ENCODE measurements around the gene TNS4. TPM values are rescaled to one million over a fixed set of nuclear protein-coding genes. Genes with fewer than 3 reads are reported as not detected.

The TNS4 gene
- total and polyA plus RNA-seq, 2 of the 4 experiments (the other 2 are of a cell fraction) = not detected

GRCh38 chr17:40498281-40499084, 2.9 kb downstream of the TNS4 start (continued):
- TF ChIP-seq MAZ (IDR thresholded peaks at IDR 0.05; ENCODE audit: borderline replicate concordance, low read depth, low read length) = no peak
- no peak for TF ChIP-seq NFE2L2 (IDR thresholded peaks at IDR 0.05; ENCODE audit: low read depth, low read length)

GRCh38 chr17:40497695-40498094, 3.7 kb downstream of the TNS4 start:
- CTCF ChIA-PET = interaction anchor here (1.1 to 1.4 kb wide), 2 partner anchors 21 to 35 kb away, joined by 5 to 10 read pairs; no protein-coding TSS in a partner anchor

More at GRCh38 chr17:40497695-40498094, 3.7 kb downstream of the TNS4 start:
- Histone ChIP-seq H3K36me3 (ENCODE audit: control insufficient read depth, insufficient read depth, low read length) (no peaks in the 10 kb centered on the region), H3K4me3 (ENCODE audit: insufficient read depth, low read depth, low read length) (no peak overlapping the region), H3K18ac (ENCODE audit: low read depth, low read length) (peak overlapping the region; percentile 84), H4K20me1 (ENCODE audit: insufficient read depth, low read length) (no peaks in the 10 kb centered on the region), H3K56ac (ENCODE audit: extremely low read depth, insufficient read depth, low read length) (no peak overlapping the region), H3K27me3 (ENCODE audit: control insufficient read depth, insufficient read depth, low read length) (no peaks in the 10 kb centered on the region), H3K27ac (ENCODE audit: insufficient read depth, low read length) (peak overlapping the region; percentile 56), H3K4me1 (ENCODE audit: control insufficient read depth, insufficient read depth, low read length) (peaks cover 23% of the 10 kb centered on the region), H3K4me2 (ENCODE audit: low read depth, low read length) (peak overlapping the region; percentile 11; the same call in 1 of the 2 replicates), H2BK15ac (ENCODE audit: low read depth, low read length) (peak overlapping the region; percentile 90), H3K79me1 (ENCODE audit: low read depth in 1 of 2, low read length in 2 of 2) (peaks cover 0 to 6% of the 10 kb centered on the region in 2 experiments; a peak in 1 of 4 replicates), H4K5ac (ENCODE audit: low read depth, low read length) (peak overlapping the region; percentile 88), H4K91ac (ENCODE audit: insufficient read depth, low read depth, low read length) (peak overlapping the region; percentile 80), H3K4ac (ENCODE audit: low read depth, low read length) (peak overlapping the region; percentile 64), H3K9ac (ENCODE audit: low read depth, low read length) (peak overlapping the region; percentile 11; the same call in 1 of the 2 replicates), H3K9me3 (ENCODE audit: control insufficient read depth, insufficient read depth, low read length) (no peaks in the 10 kb centered on the region), H3K14ac (replicated peaks; ENCODE audit: low read depth, low read length) (peak overlapping the region; percentile 59), H3K23ac (ENCODE audit: low read depth, low read length) (peak overlapping the region; percentile 4; the same call in 1 of the 2 replicates), H4K8ac (ENCODE audit: low read depth in 2 of 2, low read length in 2 of 2) (peak overlapping the region; percentile 70 to 99), H2AK9ac (replicated peaks; ENCODE audit: low read depth, low read length, poor library complexity) (peak overlapping the region; percentile 75), H2AK5ac (ENCODE audit: low read depth, low read length) (peak overlapping the region; percentile 62), H2BK120ac (ENCODE audit: low read depth, low read length) (peak overlapping the region; percentile 59), H2BK20ac (ENCODE audit: low read depth, low read length) (peak overlapping the region; percentile 52), H3K9me1 (ENCODE audit: insufficient read depth, low read length) (peaks cover 10% of the 10 kb centered on the region), H2AFZ (replicated peaks; ENCODE audit: low read length, poor library complexity) (peak overlapping the region; percentile 3), H2BK5ac (ENCODE audit: low read depth, low read length, poor library complexity, severe bottlenecking) (peak overlapping the region; percentile 25)
- dilution Hi-C loops (cut with HindIII; ENCODE audit: low sequenced_read_pairs, unreplicated experiment) (no loop called here), intact Hi-C loops (cut with micrococcal nuclease) (no loop called here), in situ Hi-C loops (cut with MboI; ENCODE audit: low sequenced_read_pairs) (no loop called here)
- no TSS peak for BruUV-seq (replicated peaks)
- WGBS, 2 experiments (ENCODE audit: extremely low coverage in 2 of 2, insufficient read length in 1 of 2) = no CpG with 5 or more reads among the region's 2 CpGs
- DNase-seq (peak; percentile 61), ATAC-seq (ENCODE audit: low read depth) (peak; percentile 25)
- POLR2A ChIA-PET (ENCODE audit: unreplicated experiment) = no interaction called here
- TF ChIP-seq BHLHE40 (IDR thresholded peaks at IDR 0.05; ENCODE audit: low read depth, low read length) (no peak), CEBPB (IDR thresholded peaks at IDR 0.05; ENCODE audit: low read depth, low read length) (peak; percentile 39; the same call in 1 of the 2 replicates)
